SHP77 (cell line): ENCODE measurements around the gene CFAP161.
"Not testable (repeated sequence)": the region's sequence is repeated elsewhere in the genome, so short reads cannot be mapped to it uniquely, and the experiment has no call there.

ENCODE experiments used
- DNase-seq, 2 experiments: peaks; one replicate each; lab custom pipeline; 2025; lab: John Stamatoyannopoulos, UW

The CFAP161 gene

GRCh38 chr15:81157939-81158223, 23.8 kb downstream of the CFAP161 start:
- DNase-seq: no peak

GRCh38 chr15:81158561-81158960, 24.5 kb downstream of the CFAP161 start:
- DNase-seq: not testable (repeated sequence)

GRCh38 chr15:81160312-81161159, 26.5 kb downstream of the CFAP161 start:
- DNase-seq: peak; percentile 60 to 77

DNA sequence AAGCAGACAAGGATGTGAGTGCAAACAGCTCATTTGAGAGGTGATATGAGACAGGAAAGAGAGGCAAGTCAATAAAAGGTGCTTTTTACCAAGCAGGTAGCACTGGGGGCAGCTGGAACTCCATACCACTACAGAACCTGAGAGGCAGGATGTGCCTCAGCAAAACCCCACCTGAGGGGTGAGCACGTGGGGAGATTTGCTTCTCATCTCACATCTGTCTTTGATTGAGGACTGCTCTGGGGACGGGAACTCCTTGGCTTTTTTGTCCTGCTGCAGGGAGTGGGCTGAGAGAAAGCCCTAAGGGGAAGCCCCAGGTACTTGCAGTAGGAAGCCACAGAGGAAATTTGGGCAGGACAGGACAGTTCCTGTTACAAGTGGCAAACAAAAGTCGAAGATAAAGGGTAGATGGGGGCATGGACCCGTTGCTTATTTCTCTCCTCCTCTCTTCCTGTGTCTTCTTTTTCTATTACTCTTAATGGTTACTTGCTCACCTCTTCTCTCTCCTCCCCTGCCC, 27.1 kb downstream of the CFAP161 start:
- no peak for DNase-seq

DNA sequence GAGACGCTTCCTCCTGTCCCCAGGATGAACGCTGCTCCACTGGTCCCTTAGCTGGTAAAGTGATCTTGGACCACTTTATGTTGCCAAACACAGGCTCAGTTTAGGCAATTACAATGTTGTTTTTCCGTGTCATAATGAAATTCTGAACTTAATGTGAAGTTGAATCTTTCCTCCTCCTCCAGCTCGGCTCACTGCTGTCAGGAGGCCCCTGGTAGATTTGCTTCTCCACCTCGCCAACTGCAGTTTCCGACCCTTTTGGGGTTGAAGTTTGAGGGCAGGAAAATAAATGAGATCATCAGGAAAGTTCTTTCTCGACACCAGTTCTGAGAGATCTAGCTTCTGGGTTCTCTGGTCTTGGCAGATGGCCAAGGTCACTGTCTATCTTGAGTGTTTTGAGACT, 27.8 kb downstream of the CFAP161 start:
- no peak for DNase-seq

DNA sequence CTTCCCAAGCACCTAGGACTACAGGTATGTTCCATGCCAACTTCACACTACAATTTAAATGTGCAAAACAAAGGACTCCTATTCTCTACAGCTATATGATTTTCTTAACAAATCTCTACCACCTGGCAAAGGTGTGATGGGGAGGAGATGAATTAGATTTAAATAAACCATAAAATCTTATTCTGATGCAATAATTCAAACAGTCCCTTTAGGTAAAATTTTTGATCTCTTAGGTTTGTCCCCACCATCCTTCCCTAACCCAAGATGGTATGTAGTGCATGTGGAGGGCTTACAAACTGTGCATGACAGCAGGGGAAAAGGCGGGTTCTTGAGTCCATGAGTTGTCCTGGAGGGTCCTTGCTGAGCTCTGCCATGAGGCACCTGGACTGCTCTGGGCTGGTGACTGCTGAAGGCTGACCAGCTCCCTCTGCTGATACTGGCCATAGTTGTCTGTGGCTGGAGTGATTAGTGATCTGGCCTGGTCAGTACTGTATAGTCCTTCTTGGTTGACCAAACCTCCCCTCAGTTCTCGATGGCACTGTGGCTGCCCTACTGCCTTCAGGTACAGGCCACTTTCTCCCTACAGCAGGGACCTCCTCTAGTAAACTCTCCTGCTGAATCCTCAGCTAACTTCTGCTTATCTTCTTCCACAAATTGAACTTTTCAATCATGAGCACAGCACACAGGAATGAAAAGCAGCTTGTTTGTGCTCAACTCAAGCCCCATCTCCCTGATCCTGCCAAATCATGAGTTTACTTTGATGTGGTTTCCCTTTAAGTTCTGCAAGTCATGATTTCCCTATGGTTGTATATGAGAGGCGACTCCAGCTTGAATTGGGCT, 30.1 kb downstream of the CFAP161 start:
- no peak for DNase-seq

- DNase-seq: no peak
These were observed 31.5 kb downstream of the CFAP161 start for GRCh38 chr15:81165535-81165934.

- no peak for DNase-seq
These were observed 32.7 kb downstream of the CFAP161 start for GRCh38 chr15:81166636-81167305.

DNA sequence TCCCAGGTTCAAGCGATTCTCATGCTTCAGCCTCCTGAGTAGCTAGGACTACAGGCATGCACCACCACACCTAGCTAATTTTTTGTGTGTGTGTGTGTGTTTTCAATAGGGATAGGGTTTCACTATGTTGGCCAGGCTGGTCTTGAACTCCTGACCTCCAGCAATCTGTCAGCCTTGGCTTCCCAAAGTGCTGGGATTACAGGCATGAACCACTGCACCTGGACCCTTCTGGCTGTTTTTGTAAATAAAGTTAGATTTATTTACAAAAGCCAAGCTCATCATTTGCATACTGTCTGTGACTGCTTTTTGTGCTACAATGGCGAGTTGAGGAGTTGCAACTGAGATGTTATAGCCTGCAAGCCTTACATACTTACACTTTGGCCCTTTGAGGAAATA, 34.1 kb downstream of the CFAP161 start:
- no peak for DNase-seq

GRCh38 chr15:81168644-81169043, 34.6 kb downstream of the CFAP161 start:
- no peak for DNase-seq

DNA sequence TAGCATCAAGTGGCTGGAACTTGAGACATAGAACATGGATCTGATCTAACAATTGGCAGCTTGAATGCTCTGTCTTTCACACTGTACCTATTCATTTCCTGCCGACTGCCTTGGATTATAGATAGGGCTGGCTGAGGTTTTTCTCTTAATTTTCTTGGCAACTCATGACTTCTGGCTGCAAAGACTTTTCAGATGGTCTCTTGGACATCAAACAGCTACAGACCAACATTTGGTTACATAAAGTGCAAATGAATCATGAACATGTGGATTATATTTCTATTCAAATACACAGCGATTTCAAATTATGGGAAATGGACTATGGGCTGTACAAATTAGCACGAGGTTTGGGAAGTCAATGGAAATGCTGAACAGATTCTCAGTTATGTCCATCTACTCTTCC, 36.4 kb downstream of the CFAP161 start:
- DNase-seq: no peak

- DNase-seq: no peak
These were observed 37.2 kb downstream of the CFAP161 start for GRCh38 chr15:81171286-81171685.

DNA sequence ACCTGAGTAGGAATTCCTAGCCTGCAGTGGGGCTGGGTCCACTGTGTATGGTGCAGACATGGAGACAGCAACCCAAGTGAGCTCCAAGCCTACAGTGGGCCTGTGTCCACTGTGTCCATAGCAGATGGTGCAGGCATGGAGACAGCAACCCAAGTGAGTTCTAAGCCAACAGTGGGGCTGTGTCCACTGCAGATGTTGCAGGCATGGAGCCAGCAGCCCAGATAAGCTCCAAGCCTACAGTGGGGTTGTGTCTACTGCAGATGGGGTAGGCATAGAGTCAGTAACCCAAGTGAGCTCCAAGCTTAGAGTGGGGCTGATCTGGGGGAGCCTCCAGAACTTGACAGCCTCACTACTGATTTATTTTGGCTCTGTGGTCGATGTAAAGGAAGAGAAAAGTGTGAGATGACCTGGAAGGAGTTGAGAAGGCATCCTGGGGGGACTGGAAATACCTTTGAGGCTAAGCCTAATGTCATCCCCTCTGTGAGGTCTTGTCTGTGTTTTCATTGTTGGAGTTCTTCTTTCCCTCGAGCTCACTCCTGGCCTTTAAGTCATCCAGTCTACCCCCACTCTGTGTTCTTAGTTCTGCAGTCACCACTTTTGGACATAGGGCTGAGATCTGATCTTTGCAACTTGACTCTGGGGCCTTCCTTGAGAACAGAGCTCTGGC, 40.2 kb downstream of the CFAP161 start:
- no peak for DNase-seq

GRCh38 chr15:81174792-81175327, 40.8 kb downstream of the CFAP161 start:
- no peak for DNase-seq

- no peak for DNase-seq
These were observed 41.4 kb downstream of the CFAP161 start for GRCh38 chr15:81175496-81175895.

GRCh38 chr15:81176291-81176893, 42.3 kb downstream of the CFAP161 start:
- no peak for DNase-seq

DNA sequence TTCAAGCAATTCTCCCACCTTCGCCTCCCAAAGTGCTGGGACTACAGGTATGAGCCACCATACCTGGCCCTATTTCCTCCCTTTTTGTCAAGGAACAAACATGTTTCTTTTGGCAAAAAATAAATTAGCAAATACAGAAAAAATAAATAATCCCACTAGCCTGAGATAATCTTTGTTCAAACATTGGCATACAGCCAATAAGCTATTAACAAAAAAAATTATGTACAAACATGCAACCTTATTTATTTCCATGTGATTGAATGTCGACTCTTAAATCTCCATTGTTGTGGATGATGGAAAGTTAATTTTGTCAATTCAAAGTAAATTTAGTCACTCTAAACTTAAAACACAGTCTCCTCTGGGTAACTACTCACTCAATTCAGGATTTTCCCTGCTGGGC, 44.3 kb downstream of the CFAP161 start:
- DNase-seq: no peak

- DNase-seq: no peak
These were observed 47.1 kb downstream of the CFAP161 start for GRCh38 chr15:81181220-81181619.

GRCh38 chr15:81182031-81182755, 48.1 kb downstream of the CFAP161 start:
- DNase-seq: no peak

GRCh38 chr15:81182756-81183438, 48.8 kb downstream of the CFAP161 start:
- DNase-seq: no peak
